ENCODE results near the gene OSBPL7. TPM values are rescaled to one million over a fixed set of nuclear protein-coding genes. Genes with fewer than 3 reads are reported as not detected.

OSBPL7 gene
- total RNA-seq, 2 experiments from 2014 or later = 12.1 to 12.5 TPM

GRCh38 chr17:47840001-47840741 lies 18.6 kb upstream of the OSBPL7 start:
- Mint-ChIP-seq H3K4me1 (peaks cover 32% of the 10 kb centered on the region), H3K27me3 (peaks cover 14% of the 10 kb centered on the region), H3K36me3 (no peaks in the 10 kb centered on the region), H3K27ac (no peak overlapping the region), H3K9me3 (no peaks in the 10 kb centered on the region), H3K4me3 (peak overlapping the region; percentile 96)
- DNase-seq = no peak

DNA sequence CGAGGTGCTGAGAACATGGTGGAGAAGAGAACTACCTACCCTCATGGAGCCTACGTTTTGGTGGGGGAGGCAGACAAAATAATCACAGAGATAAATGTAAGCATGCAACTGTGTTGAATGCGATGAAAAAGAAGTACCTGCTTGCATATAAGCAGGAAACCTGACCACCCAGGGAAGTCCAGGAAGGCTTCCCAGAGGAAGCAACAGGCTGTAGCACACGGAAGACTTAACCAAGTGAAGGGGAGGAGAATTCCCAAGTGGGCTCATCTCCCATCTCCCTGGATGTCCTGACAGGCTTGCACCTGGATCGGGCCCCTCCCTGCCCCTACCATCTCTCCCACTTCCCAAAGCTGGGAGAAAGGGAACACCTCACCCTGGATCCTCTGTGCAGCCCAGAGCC lies 17.5 kb upstream of the OSBPL7 start:
- H3K27me3 Mint-ChIP-seq = peaks cover 4% of the 10 kb centered on the region
- H3K4me3 Mint-ChIP-seq = no peak overlapping the region
- peaks cover 41% of the 10 kb centered on the region for H3K4me1 Mint-ChIP-seq
- H3K27ac Mint-ChIP-seq = no peak overlapping the region
- H3K36me3 Mint-ChIP-seq = no peaks in the 10 kb centered on the region
- no peaks in the 10 kb centered on the region for H3K9me3 Mint-ChIP-seq
- DNase-seq = no peak

GRCh38 chr17:47838636-47839035 lies 17.0 kb upstream of the OSBPL7 start:
- H3K9me3 Mint-ChIP-seq = no peaks in the 10 kb centered on the region
- no peak overlapping the region for H3K27ac Mint-ChIP-seq
- H3K4me3 Mint-ChIP-seq = no peak overlapping the region
- DNase-seq = no peak
- H3K27me3 Mint-ChIP-seq = no peaks in the 10 kb centered on the region
- no peaks in the 10 kb centered on the region for H3K36me3 Mint-ChIP-seq
- H3K4me1 Mint-ChIP-seq = peaks cover 42% of the 10 kb centered on the region

GRCh38 chr17:47837401-47838039 lies 15.9 kb upstream of the OSBPL7 start:
- H3K9me3 Mint-ChIP-seq = no peaks in the 10 kb centered on the region
- H3K36me3 Mint-ChIP-seq = no peaks in the 10 kb centered on the region
- no peak overlapping the region for H3K27ac Mint-ChIP-seq
- no peak overlapping the region for H3K4me3 Mint-ChIP-seq
- H3K4me1 Mint-ChIP-seq = peaks cover 39% of the 10 kb centered on the region
- peaks cover 3% of the 10 kb centered on the region for H3K27me3 Mint-ChIP-seq
- no peak for DNase-seq

DNA sequence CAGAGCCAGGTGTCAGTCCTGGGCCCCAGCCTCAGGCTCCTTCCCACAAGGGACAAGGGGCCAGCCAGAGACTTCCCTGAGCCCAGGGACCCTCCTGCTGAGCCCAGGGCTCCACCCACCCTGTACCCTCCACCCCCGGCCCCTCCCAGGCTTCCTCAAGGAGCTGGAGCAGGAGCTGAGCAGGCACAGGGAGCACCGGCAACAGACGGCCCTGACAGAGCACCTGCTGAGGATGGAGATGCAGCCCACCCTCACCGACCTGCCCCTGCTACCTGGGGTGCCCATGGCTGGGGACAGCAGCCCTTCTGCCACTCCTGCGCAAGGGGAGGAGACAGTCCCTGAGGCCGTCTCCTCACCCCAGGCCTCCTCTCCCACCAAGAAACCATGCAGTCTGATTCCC lies 15.0 kb upstream of the OSBPL7 start:
- DNase-seq = no peak
- no peaks in the 10 kb centered on the region for H3K9me3 Mint-ChIP-seq
- H3K4me3 Mint-ChIP-seq = no peak overlapping the region
- H3K27me3 Mint-ChIP-seq = peaks cover 3% of the 10 kb centered on the region
- peaks cover 35% of the 10 kb centered on the region for H3K4me1 Mint-ChIP-seq
- no peak overlapping the region for H3K27ac Mint-ChIP-seq
- H3K36me3 Mint-ChIP-seq = no peaks in the 10 kb centered on the region

DNA sequence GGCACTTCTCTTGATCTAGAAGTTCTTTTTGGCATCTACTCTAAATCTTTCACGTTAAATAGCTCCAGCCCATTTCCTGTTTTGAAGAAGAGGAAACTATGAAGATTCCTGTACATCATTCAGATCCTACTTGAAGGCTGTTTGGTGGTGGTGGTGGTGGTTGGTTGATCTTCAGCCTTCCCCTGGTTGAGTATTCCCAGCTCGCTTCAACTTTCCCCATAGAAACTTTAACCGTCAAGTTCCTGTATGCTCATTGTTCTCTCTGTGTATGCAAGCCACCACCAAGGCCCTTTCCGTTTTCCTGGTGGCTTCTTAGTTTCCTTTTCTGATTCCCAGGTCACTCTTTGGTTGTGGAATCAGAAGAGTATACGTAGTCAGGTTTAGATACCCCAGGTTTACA lies 13.2 kb upstream of the OSBPL7 start:
- Mint-ChIP-seq H3K4me1 (peaks cover 29% of the 10 kb centered on the region), H3K36me3 (no peaks in the 10 kb centered on the region), H3K27ac (peak overlapping the region; percentile 11), H3K27me3 (peaks cover 3% of the 10 kb centered on the region), H3K4me3 (no peak overlapping the region), H3K9me3 (no peaks in the 10 kb centered on the region)
- DNase-seq = no peak

DNA sequence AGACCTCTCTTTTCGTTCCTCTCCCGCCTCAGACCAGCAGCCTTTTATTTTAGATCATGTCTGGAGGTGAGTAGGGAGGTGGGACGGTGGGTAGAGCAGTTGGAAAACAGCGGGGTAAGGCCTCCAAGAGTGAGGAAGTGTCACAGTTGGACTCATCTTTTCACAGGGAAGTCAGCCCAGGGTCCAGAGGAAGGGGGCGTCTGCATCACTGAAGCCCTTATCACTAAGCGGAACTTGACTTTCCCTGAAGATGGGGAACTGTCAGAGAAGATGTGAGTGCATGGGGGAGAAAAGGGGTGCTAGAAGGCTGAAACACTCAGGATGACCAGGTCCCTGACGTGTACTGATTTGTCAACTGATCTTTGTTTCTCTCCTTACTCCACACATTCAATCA lies 10.3 kb upstream of the OSBPL7 start:
- no peak for DNase-seq
- Mint-ChIP-seq H3K9me3 (no peaks in the 10 kb centered on the region), H3K27ac (peak overlapping the region; percentile 84), H3K4me3 (peak overlapping the region; percentile 96), H3K36me3 (peaks cover 10% of the 10 kb centered on the region), H3K27me3 (peaks cover 3% of the 10 kb centered on the region), H3K4me1 (peaks cover 24% of the 10 kb centered on the region)

DNA sequence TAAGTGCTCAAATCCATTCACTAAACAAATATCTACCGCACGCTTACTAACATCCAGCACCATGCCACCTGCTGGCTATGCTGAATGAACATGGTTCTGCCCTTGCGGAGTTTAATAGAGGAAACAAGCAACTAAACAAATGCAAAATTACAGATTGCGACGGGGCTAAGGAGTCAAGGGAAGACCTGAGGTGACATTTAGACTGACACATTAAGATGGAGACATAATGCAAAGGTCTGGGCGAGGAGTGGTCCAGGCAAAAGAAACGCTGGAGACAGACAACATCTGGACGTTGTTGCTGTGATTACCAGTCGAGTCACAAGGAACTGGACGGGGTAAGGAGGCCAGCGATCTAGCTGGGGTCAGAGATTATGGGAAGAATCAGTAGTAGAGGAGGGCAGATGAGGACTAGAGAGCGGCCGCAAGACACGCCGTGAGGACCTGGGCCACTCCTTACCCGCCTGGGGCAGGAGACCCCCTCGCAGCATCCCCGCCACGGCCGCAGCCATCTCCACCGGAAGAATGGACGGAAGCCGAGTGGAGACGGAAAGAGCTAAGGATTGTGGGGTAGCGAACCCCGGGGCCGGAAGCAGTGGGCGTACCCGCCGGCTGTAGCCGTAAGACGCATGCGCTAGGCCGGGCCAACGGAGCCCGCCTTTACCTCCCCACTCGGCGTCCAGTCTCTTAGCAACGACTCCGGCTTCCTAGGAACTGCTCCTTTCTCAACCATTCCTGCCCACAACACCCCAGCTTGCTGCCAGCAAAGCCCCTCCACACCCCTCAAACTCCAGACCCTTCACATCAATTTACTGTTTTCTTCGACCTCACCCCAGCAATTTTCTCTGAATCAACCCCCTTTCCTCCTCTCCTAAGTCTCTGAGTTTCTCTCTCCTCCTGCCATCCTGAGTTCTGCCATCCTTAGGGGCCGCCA lies 9.7 kb upstream of the OSBPL7 start, which contains the start of the genes LRRC46 and MRPL10:
TSS of gene LRRC46 (plus strand) at position 668 of the 931 bp plus-strand sequence. CDS start 320 bp downstream, outside the sequence.
TSS of gene MRPL10 (minus strand) at position 539 of the 931 bp plus-strand sequence. CDS start at position 509, 30 bp downstream.
- peaks cover 24% of the 10 kb centered on the region for H3K4me1 Mint-ChIP-seq
- H3K27ac Mint-ChIP-seq = peak within 1 kb of the TSS; percentile 84
- DNase-seq = peak; percentile 94
- no peaks in the 10 kb centered on the region for H3K9me3 Mint-ChIP-seq
- peaks cover 3% of the 10 kb centered on the region for H3K27me3 Mint-ChIP-seq
- H3K4me3 Mint-ChIP-seq = peak within 1 kb of the TSS; percentile 96
- peaks cover 12% of the 10 kb centered on the region for H3K36me3 Mint-ChIP-seq

- peaks cover 15% of the 10 kb centered on the region for H3K36me3 Mint-ChIP-seq
- peaks cover 24% of the 10 kb centered on the region for H3K4me1 Mint-ChIP-seq
Measured at GRCh38 chr17:47830396-47831002, 8.9 kb upstream of the OSBPL7 start.

DNA sequence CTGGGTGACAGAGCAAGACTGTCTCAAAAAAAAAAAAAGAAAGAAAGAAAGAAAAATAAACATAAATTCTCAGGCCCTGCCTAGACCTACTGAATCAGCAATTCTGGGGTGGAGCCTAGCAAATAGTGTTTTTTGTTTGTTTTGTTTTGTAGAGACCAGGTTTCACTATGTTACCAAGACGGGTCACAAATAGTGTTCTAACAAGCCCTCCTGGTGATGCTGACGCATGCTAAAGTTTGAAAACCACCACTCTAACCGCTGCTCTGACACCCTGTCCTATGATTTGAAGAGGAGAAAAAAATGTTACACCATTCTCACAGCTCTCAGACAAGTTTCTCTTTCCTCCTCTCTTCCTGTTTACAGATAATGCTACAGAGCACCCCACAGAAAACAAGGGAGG lies 8.3 kb upstream of the OSBPL7 start:
- no peak for DNase-seq
- H3K27ac Mint-ChIP-seq = peak overlapping the region; percentile 84
- H3K4me3 Mint-ChIP-seq = peak overlapping the region; percentile 96
- H3K9me3 Mint-ChIP-seq = no peaks in the 10 kb centered on the region
- H3K36me3 Mint-ChIP-seq = peaks cover 15% of the 10 kb centered on the region
- H3K27me3 Mint-ChIP-seq = peaks cover 3% of the 10 kb centered on the region
- H3K4me1 Mint-ChIP-seq = peaks cover 22% of the 10 kb centered on the region

More at GRCh38 chr17:47830396-47831002, 8.9 kb upstream of the OSBPL7 start:
- DNase-seq = no peak
- no peaks in the 10 kb centered on the region for H3K9me3 Mint-ChIP-seq
- H3K27ac Mint-ChIP-seq = peak overlapping the region; percentile 84
- peaks cover 3% of the 10 kb centered on the region for H3K27me3 Mint-ChIP-seq
- H3K4me3 Mint-ChIP-seq = peak overlapping the region; percentile 96

GRCh38 chr17:47823519-47823918 lies 1.9 kb upstream of the OSBPL7 start:
- H3K4me3 Mint-ChIP-seq = no peak overlapping the region
- H3K4me1 Mint-ChIP-seq = peaks cover 18% of the 10 kb centered on the region
- no peaks in the 10 kb centered on the region for H3K9me3 Mint-ChIP-seq
- H3K36me3 Mint-ChIP-seq = peaks cover 17% of the 10 kb centered on the region
- no peaks in the 10 kb centered on the region for H3K27me3 Mint-ChIP-seq
- no peak for DNase-seq
- no peak overlapping the region for H3K27ac Mint-ChIP-seq

DNA sequence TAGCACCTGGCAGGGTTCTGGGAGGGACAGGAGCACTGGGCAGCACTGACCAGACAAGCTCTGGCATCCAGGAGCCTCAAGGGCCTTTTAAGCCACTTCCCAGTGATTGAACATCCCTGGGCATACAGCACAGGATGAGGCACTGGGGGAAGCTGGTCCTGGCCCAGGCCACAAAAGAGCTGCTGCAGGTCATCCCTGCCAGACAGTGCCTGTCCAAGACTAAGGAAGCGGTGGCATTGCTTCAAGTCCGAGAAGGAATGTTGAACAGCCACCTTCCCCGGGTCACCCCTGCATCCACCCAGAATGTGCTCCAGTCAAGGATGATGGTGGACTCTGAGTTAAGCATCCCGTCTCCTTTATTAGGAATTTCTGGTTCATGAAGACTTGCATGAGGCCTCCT lies 1.2 kb upstream of the OSBPL7 start:
- Mint-ChIP-seq H3K27ac (no peak overlapping the region), H3K4me3 (peak overlapping the region; percentile 25), H3K9me3 (no peaks in the 10 kb centered on the region), H3K27me3 (no peaks in the 10 kb centered on the region), H3K4me1 (peaks cover 18% of the 10 kb centered on the region), H3K36me3 (peaks cover 13% of the 10 kb centered on the region)
- DNase-seq = no peak

DNA sequence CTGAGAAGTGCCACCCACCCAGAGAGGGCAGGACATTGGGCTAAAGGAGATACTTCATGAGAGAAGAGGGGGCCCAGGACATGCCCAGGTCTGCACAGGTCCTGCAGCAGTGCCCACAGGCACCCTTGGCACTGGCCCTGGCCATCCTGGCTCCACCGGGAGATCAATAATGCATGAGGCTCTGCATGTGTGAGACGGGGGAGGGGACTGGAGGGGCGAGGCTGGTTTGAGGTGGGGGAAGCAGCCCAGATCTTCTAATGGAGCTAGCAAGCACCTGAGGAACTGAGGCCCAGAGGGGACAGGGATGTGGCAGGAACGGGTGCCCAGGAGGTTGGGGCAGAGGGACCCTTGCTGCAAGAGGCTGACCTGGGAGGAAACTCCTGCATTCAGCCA lies 567 bp downstream of the OSBPL7 start:
- peak overlapping the region; percentile 79 for H3K27ac Mint-ChIP-seq
- peak overlapping the region; percentile 96 for H3K4me3 Mint-ChIP-seq
- H3K27me3 Mint-ChIP-seq = no peaks in the 10 kb centered on the region
- no peak for DNase-seq
- no peaks in the 10 kb centered on the region for H3K9me3 Mint-ChIP-seq
- H3K4me1 Mint-ChIP-seq = peaks cover 18% of the 10 kb centered on the region
- H3K36me3 Mint-ChIP-seq = peaks cover 5% of the 10 kb centered on the region

- no peaks in the 10 kb centered on the region for H3K27me3 Mint-ChIP-seq
- H3K4me3 Mint-ChIP-seq = peak overlapping the region; percentile 96
- peaks cover 5% of the 10 kb centered on the region for H3K36me3 Mint-ChIP-seq
- H3K9me3 Mint-ChIP-seq = no peaks in the 10 kb centered on the region
- peak overlapping the region; percentile 79 for H3K27ac Mint-ChIP-seq
- no peak for DNase-seq
- peaks cover 18% of the 10 kb centered on the region for H3K4me1 Mint-ChIP-seq
Measured at GRCh38 chr17:47820033-47820789, 1.4 kb downstream of the OSBPL7 start.
